Hepatocyte (in vitro differentiated cells): ENCODE measurements around the gene MAP4K5.

Experiments used
- EZH2 ChIP-seq: fragments of 200-600 bp; sonication (generic); IDR thresholded peaks from 2 replicates; pipeline ENCODE4 v1.6.1; 2016; ENCODE audit warnings: antibody characterized with exemption, mild to moderate bottlenecking, borderline replicate concordance
- TF ChIP-seq, protein P1 (sequence below): fragments of 200-600 bp; sonication (generic); IDR thresholded peaks from 2 replicates; pipeline ENCODE4 v1.5.1; 2016; ENCODE audit warnings: antibody characterized with exemption, mild to moderate bottlenecking; ENCODE audit not compliant: poor library complexity

DNA sequence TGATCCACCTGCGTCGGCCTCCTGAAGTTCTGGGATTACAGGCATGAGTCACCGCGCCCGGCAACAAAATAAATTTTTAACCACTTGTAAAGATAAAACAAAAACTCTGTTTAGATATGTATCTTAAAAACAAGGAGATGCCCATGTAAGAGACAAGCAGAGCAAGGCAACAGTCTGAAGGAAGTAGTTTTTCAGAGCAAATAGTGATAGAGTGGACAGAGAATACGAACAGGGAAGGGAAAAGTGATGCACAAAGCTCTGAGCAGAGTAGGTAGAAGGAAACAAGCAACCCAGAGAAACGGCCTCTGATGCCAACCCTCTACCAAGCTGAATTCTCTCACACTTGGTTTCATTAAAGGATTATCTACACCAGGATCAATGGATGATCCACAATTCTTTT lies 110.9 kb downstream of the MAP4K5 start:
- TF ChIP-seq, protein P1, sequence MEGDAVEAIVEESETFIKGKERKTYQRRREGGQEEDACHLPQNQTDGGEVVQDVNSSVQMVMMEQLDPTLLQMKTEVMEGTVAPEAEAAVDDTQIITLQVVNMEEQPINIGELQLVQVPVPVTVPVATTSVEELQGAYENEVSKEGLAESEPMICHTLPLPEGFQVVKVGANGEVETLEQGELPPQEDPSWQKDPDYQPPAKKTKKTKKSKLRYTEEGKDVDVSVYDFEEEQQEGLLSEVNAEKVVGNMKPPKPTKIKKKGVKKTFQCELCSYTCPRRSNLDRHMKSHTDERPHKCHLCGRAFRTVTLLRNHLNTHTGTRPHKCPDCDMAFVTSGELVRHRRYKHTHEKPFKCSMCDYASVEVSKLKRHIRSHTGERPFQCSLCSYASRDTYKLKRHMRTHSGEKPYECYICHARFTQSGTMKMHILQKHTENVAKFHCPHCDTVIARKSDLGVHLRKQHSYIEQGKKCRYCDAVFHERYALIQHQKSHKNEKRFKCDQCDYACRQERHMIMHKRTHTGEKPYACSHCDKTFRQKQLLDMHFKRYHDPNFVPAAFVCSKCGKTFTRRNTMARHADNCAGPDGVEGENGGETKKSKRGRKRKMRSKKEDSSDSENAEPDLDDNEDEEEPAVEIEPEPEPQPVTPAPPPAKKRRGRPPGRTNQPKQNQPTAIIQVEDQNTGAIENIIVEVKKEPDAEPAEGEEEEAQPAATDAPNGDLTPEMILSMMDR = no peak
- no peak for TF ChIP-seq EZH2
